ENCODE results near the gene FAM162A.
"Not testable (repeated sequence)": the region's sequence is repeated elsewhere in the genome, so short reads cannot be mapped to it uniquely, and the experiment has no call there.

The FAM162A gene

DNA sequence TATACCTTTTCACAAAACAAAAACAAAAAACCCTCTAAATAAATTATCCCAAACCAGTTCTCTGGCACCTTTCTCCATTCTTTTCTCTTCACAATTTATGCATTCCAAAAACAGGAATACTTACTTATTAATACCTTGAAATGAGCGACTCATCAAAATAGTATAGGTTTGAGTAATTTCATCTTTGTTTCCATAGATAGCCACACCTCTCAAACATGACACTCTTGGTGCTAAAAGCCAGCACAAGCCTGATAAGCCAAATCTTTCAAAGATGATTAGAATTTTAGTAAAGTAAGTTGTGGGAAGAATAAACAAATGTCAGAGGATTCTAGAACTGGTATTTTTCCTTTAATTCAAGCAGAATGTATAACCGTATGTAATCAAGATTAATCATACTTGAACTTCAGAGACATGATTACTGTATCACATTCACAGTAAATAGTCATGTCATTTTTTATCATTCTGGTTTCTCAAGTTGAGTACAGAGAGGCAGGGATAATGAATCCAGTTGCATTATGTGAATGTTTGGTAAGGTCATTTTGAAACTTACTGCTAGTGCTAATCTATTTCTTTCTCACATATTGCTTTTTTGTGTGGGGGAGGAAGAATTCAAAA lies 44.0 kb downstream of the FAM162A start:
- DNase-seq (ENCODE audit: low read depth, low spot score): no peak
- TF ChIP-seq CTCF (IDR thresholded peaks at IDR 0.05; ENCODE audit: low read depth, low read length): no peak
- H3K4me3 ChIP-seq (ENCODE audit: low read depth, low read length): no peak overlapping the region
- in situ Hi-C loops (cut with HindIII; ENCODE audit: low sequenced_read_pairs): no loop called here

- H3K4me3 ChIP-seq (ENCODE audit: low read depth, low read length): no peak overlapping the region
- in situ Hi-C loops (cut with HindIII; ENCODE audit: low sequenced_read_pairs): no loop called here
- DNase-seq (ENCODE audit: low read depth, low spot score): no peak
- no peak for TF ChIP-seq CTCF (IDR thresholded peaks at IDR 0.05; ENCODE audit: low read depth, low read length)
Measured at GRCh38 chr3:122430371-122430770, 46.4 kb downstream of the FAM162A start.

DNA sequence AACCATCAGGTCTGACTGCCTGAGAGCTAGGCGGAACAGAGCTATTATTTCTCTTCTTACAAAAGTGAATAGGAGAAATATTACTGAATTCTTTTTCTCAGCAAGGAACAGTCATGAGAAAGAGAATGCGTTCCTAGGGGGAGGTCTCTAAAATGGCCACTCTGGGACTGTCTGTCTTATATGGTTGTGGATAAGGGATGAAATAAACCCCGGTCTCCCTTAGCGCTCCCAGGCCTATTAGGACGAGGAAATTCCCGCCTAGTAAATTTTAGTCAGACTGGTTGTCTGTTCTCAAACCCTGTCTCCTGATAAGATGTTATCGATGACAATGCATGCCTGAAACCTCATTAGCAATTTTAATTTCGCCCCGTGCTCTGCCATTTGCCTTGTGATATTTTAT lies 52.0 kb downstream of the FAM162A start:
- TF ChIP-seq CTCF (IDR thresholded peaks at IDR 0.05; ENCODE audit: low read depth, low read length): no peak
- in situ Hi-C loops (cut with HindIII; ENCODE audit: low sequenced_read_pairs): no loop called here
- no peak for DNase-seq (ENCODE audit: low read depth, low spot score)

DNA sequence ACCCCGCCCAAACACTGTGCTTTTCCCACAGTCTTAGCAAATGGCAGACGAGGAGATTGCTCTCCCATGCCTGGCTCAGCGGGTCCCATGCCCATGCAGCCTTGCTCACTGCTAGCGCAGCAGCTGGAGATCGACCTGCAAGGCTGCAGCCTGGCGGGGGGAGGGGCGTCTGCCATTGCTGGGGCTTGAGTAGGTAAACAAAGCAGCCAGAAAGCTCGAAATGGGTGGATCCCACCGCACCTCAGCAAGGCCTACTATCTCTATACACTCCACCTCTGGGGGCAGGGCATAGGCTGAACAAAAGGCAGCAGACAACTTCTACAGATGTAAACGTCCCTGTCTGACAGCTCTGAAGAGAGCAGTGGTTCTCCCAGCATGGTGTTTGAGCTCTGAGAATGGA lies 59.1 kb downstream of the FAM162A start:
- no peak overlapping the region for H3K4me3 ChIP-seq (ENCODE audit: low read depth, low read length)
- no peak for TF ChIP-seq CTCF (IDR thresholded peaks at IDR 0.05; ENCODE audit: low read depth, low read length)
- no peak for DNase-seq (ENCODE audit: low read depth, low spot score)
- in situ Hi-C loops (cut with HindIII; ENCODE audit: low sequenced_read_pairs): no loop called here

More for the DNA sequence above, 52.0 kb downstream of the FAM162A start:
- H3K4me3 ChIP-seq (ENCODE audit: low read depth, low read length): no peak overlapping the region

- DNase-seq (ENCODE audit: low read depth, low spot score); in situ Hi-C loops (cut with HindIII; ENCODE audit: low sequenced_read_pairs); H3K4me3 ChIP-seq (ENCODE audit: low read depth, low read length): not testable (repeated sequence)
Measured at GRCh38 chr3:122443762-122444490, 59.9 kb downstream of the FAM162A start.

GRCh38 chr3:122444491-122444887 lies 60.5 kb downstream of the FAM162A start:
- H3K4me3 ChIP-seq (ENCODE audit: low read depth, low read length); DNase-seq (ENCODE audit: low read depth, low spot score); in situ Hi-C loops (cut with HindIII; ENCODE audit: low sequenced_read_pairs): not testable (repeated sequence)

GRCh38 chr3:122448218-122448617 lies 64.2 kb downstream of the FAM162A start:
- H3K4me3 ChIP-seq (ENCODE audit: low read depth, low read length); DNase-seq (ENCODE audit: low read depth, low spot score); in situ Hi-C loops (cut with HindIII; ENCODE audit: low sequenced_read_pairs): not testable (repeated sequence)

DNA sequence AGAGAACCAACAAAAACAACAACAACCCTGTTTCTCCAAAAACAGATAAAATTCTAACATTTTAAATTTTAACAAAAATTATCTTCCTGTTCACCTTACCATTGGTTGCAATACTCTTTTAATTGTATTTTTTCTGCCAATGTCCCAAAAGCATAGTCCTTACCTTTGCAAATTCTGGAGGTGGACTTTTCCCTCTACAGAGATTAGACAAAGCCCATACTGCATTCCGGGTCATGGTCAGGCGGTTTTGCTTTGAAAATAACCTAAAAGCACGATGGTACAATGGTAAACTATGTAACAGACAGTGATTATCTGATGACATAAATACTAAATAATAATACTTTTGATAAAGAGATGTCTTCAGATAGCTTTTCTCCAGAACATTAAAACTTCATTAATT lies 67.4 kb downstream of the FAM162A start:
- no peak for DNase-seq (ENCODE audit: low read depth, low spot score)
- TF ChIP-seq CTCF (IDR thresholded peaks at IDR 0.05; ENCODE audit: low read depth, low read length): no peak
- no peak overlapping the region for H3K4me3 ChIP-seq (ENCODE audit: low read depth, low read length)
- in situ Hi-C loops (cut with HindIII; ENCODE audit: low sequenced_read_pairs): no loop called here

Data from astrocyte of the spinal cord (primary cell).